H4 (cell line): ENCODE data around the gene NEK5. TPM values are rescaled to one million over a fixed set of nuclear protein-coding genes. Genes with fewer than 3 reads are reported as not detected.
"Not testable (repeated sequence)": the region's sequence is repeated elsewhere in the genome, so short reads cannot be mapped to it uniquely, and the experiment has no call there.

Experiments
- DNase-seq: peaks from one replicate; pipeline ENCODE4 v3.0.0-alpha.2; 2015; ENCODE audit warnings: low spot score
- total RNA-seq: library from RNA; depleted of rRNA; stranded (reverse); fragments of >200 nt; shearing (Covaris generic); gene quantifications from 2 replicates; pipeline ENCODE4 v1.2.3, GENCODE V29; 2014

The NEK5 gene
- total RNA-seq, 1 experiment from 2014 or later, result 0.08 TPM

DNA sequence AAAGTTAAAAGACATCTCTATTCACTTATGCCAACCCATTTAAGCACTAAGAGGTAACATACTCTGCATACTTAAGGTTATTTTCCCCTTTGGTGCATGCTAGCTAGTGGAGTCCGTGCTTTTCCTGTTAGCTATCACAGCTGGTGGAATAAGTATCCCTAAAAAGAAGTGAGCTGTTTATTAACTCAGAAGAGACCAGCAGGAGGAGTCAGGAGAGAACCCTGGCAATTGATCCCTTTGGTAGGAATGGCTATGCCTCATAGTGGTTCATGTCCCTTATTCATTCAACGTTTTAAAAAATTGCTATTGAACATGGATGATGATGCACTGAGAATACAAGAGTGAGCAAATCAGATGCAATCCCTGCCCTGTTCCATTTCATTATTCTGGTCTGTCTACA, 12.4 kb upstream of the NEK5 start:
- DNase-seq, result no peak

- no peak for DNase-seq
Measured at GRCh38 chr13:52137489-52137888, 8.6 kb upstream of the NEK5 start.

GRCh38 chr13:52136763-52137162, 7.9 kb upstream of the NEK5 start:
- no peak for DNase-seq

DNA sequence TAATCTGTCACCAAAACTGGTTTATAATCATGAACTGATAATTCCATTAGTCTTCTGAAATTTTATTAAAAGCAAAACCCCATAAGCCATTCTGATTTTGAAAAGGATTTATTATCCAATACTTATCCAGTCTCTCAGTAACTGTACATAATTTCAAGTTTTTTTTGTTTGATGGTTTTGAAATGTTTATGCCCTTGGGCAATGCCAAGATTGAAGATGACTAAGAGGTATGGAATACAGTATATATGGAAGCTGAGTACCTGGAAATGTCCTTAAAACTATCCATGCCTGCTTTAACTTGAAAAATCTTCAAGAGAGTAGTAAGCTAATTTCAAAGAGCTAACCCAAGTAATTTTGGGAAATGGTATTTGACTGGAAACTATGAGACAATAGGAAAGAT, 1.8 kb upstream of the NEK5 start:
- no peak for DNase-seq

GRCh38 chr13:52127783-52128702, 830 bp downstream of the NEK5 start:
- peak; percentile 30 for DNase-seq

- DNase-seq, result no peak
Measured at GRCh38 chr13:52127378-52127777, 1.5 kb downstream of the NEK5 start.

DNA sequence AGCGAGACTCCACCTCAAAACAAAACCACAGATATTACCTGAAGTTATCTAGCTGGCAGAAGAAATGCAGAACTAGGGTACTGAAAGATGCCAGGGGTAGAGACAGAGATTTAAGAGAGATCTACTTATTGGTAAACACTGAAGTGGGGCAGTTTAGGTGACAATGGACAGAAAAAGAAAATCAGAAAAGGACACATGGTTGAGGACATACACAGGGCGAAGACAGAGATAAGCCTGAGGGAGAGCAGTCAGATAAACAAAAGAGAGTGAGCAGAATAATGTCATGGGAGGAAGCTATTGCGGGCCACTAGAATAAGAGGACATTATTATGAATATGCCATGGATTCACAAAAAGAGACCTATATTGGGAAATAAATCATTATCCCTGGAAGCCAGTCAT, 3.3 kb downstream of the NEK5 start:
- no peak for DNase-seq

GRCh38 chr13:52118595-52118994, 10.3 kb downstream of the NEK5 start:
- no peak for DNase-seq

GRCh38 chr13:52118095-52118494, 10.8 kb downstream of the NEK5 start:
- DNase-seq, result no peak

- DNase-seq, result no peak
Measured at GRCh38 chr13:52112591-52112990, 16.3 kb downstream of the NEK5 start.

- no peak for DNase-seq
Measured at GRCh38 chr13:52109116-52109670, 19.7 kb downstream of the NEK5 start.

DNA sequence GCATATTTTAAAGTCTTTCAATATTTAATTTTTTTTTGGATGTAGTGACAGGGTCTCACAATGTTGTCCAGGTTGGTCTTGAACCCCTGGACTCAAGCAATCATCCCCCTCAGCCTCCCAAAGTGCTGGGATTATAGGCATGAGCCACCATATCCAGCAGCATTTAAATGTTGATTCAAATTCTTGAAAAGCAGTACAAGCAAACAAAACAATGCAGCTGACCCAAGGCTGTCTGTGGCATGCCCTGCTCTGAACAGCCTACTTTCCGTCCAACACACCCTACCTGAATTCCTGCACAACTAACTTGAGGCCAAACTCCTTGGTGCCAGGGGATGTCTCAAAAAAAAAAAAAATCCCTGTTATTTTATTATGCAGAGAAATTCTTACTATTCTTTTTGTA, 23.0 kb downstream of the NEK5 start:
- no peak for DNase-seq

DNA sequence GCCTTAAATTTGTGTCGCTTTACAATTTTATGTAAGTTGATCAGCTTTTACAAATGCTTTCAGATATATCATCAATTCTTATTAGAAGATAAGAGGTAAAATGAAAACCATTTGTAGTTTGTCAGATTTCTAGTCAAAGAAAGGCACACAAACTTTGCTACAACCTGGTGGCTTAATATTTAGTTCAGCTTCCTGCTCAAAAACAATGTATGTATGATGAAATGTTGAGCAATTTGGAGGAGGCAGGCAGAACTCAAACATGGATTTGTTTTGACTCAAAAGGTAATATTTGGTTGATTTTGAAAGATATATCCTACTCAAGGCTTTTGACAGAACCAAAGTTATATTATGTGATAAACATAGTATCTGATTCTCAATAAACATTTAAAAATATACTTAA, 24.2 kb downstream of the NEK5 start:
- DNase-seq, result no peak

- no peak for DNase-seq
Measured at GRCh38 chr13:52103386-52103785, 25.5 kb downstream of the NEK5 start.

- DNase-seq, result not testable (repeated sequence)
Measured at GRCh38 chr13:52102423-52102822, 26.4 kb downstream of the NEK5 start.

- no peak for DNase-seq
Measured at GRCh38 chr13:52097197-52097596, 31.7 kb downstream of the NEK5 start.

GRCh38 chr13:52096748-52097147, 32.1 kb downstream of the NEK5 start:
- DNase-seq, result no peak

DNA sequence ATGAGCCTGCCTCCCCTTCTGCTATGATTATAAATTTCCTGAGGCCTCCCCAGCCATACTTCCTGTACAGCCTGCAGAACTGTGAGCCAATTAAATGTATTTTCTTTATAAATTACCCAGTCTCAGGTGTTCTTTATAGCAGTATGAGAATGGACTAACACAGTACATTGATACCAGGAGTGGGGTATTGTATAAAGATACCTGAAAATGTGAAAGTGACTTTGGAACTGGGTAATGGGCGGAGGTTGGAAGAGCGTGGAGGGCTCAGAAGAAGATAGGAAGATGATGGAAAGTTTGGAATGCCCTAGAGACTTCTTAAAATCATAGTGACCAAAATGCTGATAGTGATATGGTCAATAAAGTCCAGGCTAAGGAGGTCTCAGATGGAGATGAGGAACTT, 32.8 kb downstream of the NEK5 start:
- DNase-seq, result no peak

DNA sequence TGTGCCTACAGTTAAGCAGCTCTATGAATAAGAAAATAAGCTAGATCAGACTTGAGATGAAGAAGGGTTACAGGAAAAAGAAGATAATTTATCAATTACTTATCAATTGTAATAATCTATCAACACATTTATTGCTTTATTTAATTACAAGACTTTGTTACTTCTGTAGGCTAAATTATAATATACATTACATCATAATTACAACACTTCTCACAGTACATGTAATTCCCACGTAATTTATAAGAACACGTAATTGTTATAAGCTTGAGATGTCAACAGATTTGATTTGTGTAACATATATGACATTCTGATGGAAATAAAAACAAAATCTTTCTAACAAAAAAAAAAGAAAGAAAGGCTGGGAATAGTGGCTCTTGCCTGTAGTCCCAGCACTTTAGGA, 36.8 kb downstream of the NEK5 start:
- no peak for DNase-seq

GRCh38 chr13:52091473-52091872, 37.4 kb downstream of the NEK5 start:
- DNase-seq, result no peak

- no peak for DNase-seq
Measured at GRCh38 chr13:52085421-52085820, 43.5 kb downstream of the NEK5 start.

DNA sequence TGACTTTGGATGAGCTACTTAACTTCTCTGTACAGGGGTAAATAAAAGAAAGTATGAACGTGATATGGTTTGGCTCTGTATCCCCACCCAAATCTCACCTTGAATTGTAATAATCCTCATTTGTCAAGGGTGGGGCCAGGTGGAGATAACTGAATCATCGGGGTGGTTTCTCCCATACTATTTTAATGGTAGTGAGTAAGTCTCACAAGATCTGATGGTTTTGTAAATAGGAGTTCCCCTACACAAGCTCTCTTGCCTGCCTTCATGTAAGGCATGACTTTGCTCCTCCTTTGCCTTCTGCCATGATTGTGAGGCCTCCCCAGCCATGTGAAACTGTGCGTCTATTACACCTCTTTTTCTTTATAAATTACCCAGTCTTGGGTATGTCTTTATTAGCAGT, 43.9 kb downstream of the NEK5 start:
- not testable (repeated sequence) for DNase-seq

DNA sequence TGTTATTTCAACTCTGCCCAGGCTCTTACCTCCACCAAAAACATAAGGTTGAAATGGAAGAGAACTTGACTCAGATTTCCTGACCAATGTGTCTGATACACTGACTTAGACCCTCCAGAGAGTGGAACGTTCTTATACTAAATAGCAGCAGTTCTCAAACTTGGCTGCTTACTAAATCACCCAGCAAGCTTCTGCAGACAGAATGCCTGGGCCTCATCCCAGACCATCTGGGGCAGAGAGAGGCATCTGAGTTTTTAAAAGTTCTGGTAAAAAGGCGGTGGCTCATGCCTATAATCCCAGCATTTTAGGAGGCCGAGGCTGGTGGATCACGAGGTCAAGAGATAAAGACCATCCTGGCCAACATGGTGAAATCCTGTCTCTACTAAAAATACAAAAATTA, 46.3 kb downstream of the NEK5 start:
- no peak for DNase-seq
